WTC11 (cell line): ENCODE measurements around the gene MRAP. TPM values are rescaled to one million over a fixed set of nuclear protein-coding genes. Genes with fewer than 3 reads are reported as not detected.

Source experiments
- ATAC-seq: fragments of 200-7000 bp; cut with Tn5 transposase; 2 replicates; pipeline ENCODE4 v1.10.0; 2021; ENCODE audit warnings: mild to moderate bottlenecking, moderate library complexity
- CTCF ChIA-PET: fragments of 300-600 bp; sonication (Branson Sonifier 250); formaldehyde crosslinking; loops from one replicate; lab custom pipeline; 2021; ENCODE audit warnings: antibody characterized with exemption; lab: Charles Lee
- POLR2A ChIA-PET: fragments of 350-600 bp; sonication (Branson Sonifier 250); formaldehyde crosslinking; loops from one replicate; lab custom pipeline; 2021; ENCODE audit warnings: antibody characterized with exemption; lab: Charles Lee
- DNase-seq: peaks from one replicate; pipeline ENCODE4 v3.0.0; 2021; ENCODE audit warnings: low spot score
- H3K27ac Mint-ChIP-seq: 2 replicates; pipeline ENCODE4 v1.8.0; 2021; ENCODE audit warnings: mixed read lengths
- H3K27me3 Mint-ChIP-seq: 2 replicates; pipeline ENCODE4 v1.8.0; 2021; ENCODE audit warnings: low read depth, mild to moderate bottlenecking, moderate library complexity, mixed read lengths
- H3K36me3 Mint-ChIP-seq: 2 replicates; pipeline ENCODE4 v1.8.0; 2021; ENCODE audit warnings: mixed read lengths
- H3K4me1 Mint-ChIP-seq: 2 replicates; pipeline ENCODE4 v1.8.0; 2022; ENCODE audit warnings: mixed read lengths
- H3K4me3 Mint-ChIP-seq: 2 replicates; pipeline ENCODE4 v1.8.0; 2021; ENCODE audit warnings: mild to moderate bottlenecking, moderate library complexity, mixed read lengths
- H3K9me3 Mint-ChIP-seq: 2 replicates; pipeline ENCODE4 v1.8.0; 2021; ENCODE audit warnings: mixed read lengths
- CREB1 ChIP-seq: sonication (generic); formaldehyde crosslinking; IDR thresholded peaks from 2 replicates; pipeline ENCODE4 v1.8.0; 2023; ENCODE audit warnings: mild to moderate bottlenecking, missing genetic modification reagents
- CTCF ChIP-seq: fragments of 200-600 bp; IDR thresholded peaks from 2 replicates; pipeline ENCODE4 v1.8.0; 2022; ENCODE audit warnings: antibody characterized with exemption
- HMGA2 ChIP-seq: fragments of 250-450 bp; sonication (Bioruptor Pico); IDR thresholded peaks from 2 replicates; pipeline ENCODE4 v1.4.0; 2021; ENCODE audit warnings: mild to moderate bottlenecking, moderate library complexity
- IRF1 ChIP-seq: sonication (generic); formaldehyde crosslinking; IDR thresholded peaks from 2 replicates; pipeline ENCODE4 v1.8.0; 2023; ENCODE audit warnings: missing genetic modification reagents
- JAZF1 ChIP-seq: fragments of 250-450 bp; sonication (Bioruptor Pico); IDR thresholded peaks from 2 replicates; pipeline ENCODE4 v1.9.0; 2021; ENCODE audit warnings: moderate library complexity, mild to moderate bottlenecking, inconsistent platforms
- MYBL2 ChIP-seq: sonication (generic); formaldehyde crosslinking; IDR thresholded peaks from 2 replicates; pipeline ENCODE4 v1.8.1; 2023; ENCODE audit warnings: mild to moderate bottlenecking, moderate library complexity, missing genetic modification reagents
- PRRX2 ChIP-seq: fragments of 250-450 bp; sonication (Bioruptor Pico); IDR thresholded peaks from 2 replicates; pipeline ENCODE4 v1.8.0; 2021; ENCODE audit warnings: mild to moderate bottlenecking
- TCF7 ChIP-seq: sonication (generic); formaldehyde crosslinking; IDR thresholded peaks from 2 replicates; pipeline ENCODE4 v1.8.0; 2022; ENCODE audit warnings: mild to moderate bottlenecking, low read depth, missing genetic modification reagents, moderate library complexity
- TEAD4 ChIP-seq: sonication (generic); formaldehyde crosslinking; IDR thresholded peaks from 2 replicates; pipeline ENCODE4 v1.8.0; 2022; ENCODE audit warnings: mild to moderate bottlenecking, missing genetic modification reagents
- ZNF396 ChIP-seq: fragments of 250-450 bp; sonication (Bioruptor Pico); IDR thresholded peaks from 2 replicates; pipeline ENCODE4 v1.8.0; 2021; ENCODE audit warnings: mild to moderate bottlenecking, moderate library complexity, borderline replicate concordance
- ZNF671 ChIP-seq: fragments of 250-450 bp; sonication (Bioruptor Pico); IDR thresholded peaks from 2 replicates; pipeline ENCODE4 v1.8.0; 2021; ENCODE audit warnings: mild to moderate bottlenecking
- total RNA-seq: library from RNA; stranded (reverse); gene quantifications from 3 replicates; pipeline ENCODE4 v1.2.3, GENCODE V29; 2021
- TF ChIP-seq, protein P1 (sequence below): sonication (generic); formaldehyde crosslinking; IDR thresholded peaks from 2 replicates; pipeline ENCODE4 v1.8.1; 2023; ENCODE audit warnings: mild to moderate bottlenecking, moderate library complexity, missing genetic modification reagents
- TF ChIP-seq, protein P2 (sequence below): sonication (generic); formaldehyde crosslinking; IDR thresholded peaks from 2 replicates; pipeline ENCODE4 v1.8.0; 2023; ENCODE audit warnings: mild to moderate bottlenecking, missing genetic modification reagents
- TF ChIP-seq, protein P3 (sequence below): sonication (generic); formaldehyde crosslinking; IDR thresholded peaks from 2 replicates; pipeline ENCODE4 v1.8.1; 2022; ENCODE audit warnings: mild to moderate bottlenecking, missing genetic modification reagents, moderate library complexity, borderline replicate concordance
- TF ChIP-seq, protein P4 (sequence below): sonication (generic); formaldehyde crosslinking; IDR thresholded peaks from 2 replicates; pipeline ENCODE4 v1.8.1; 2022; ENCODE audit warnings: mild to moderate bottlenecking, moderate library complexity, missing genetic modification reagents

Gene MRAP
- total RNA-seq, 1 experiment from 2014 or later: not detected

DNA sequence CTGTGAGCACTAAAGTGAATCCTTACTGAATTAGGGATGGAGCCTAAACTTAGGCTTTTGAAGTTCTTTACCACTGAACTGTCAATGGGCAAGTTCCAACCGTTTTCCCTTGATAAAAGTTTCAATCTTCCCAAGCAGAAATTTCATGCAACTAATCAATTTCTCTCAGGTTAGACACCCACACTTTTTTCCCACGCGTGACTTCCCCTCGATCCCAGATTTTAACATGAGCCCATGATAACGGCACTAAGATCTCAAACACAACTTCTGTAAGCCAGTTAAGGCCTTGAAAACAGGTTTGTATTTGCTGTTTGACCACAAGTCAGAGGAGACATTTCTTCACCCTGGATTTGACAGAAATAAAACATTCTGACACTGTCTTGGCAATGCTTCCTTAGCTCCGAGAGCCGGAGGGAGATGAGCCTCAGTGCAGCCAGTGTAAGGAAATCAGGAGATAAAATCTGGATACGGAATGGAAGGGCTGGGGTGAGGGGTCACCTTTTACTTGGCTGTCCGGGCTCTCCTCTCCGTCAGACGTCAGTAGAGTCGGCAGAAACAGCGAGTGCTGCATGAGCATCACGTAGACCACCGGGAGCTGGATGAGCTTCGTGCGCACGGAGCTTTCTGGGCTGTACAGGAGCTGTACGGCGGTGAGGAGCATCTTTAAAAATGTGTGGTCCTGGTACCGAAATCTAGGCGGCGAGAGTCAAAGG lies 39.7 kb downstream of the MRAP start (continued):
- no peak for TF ChIP-seq PRRX2 (CRISPR knock-in tag)

DNA sequence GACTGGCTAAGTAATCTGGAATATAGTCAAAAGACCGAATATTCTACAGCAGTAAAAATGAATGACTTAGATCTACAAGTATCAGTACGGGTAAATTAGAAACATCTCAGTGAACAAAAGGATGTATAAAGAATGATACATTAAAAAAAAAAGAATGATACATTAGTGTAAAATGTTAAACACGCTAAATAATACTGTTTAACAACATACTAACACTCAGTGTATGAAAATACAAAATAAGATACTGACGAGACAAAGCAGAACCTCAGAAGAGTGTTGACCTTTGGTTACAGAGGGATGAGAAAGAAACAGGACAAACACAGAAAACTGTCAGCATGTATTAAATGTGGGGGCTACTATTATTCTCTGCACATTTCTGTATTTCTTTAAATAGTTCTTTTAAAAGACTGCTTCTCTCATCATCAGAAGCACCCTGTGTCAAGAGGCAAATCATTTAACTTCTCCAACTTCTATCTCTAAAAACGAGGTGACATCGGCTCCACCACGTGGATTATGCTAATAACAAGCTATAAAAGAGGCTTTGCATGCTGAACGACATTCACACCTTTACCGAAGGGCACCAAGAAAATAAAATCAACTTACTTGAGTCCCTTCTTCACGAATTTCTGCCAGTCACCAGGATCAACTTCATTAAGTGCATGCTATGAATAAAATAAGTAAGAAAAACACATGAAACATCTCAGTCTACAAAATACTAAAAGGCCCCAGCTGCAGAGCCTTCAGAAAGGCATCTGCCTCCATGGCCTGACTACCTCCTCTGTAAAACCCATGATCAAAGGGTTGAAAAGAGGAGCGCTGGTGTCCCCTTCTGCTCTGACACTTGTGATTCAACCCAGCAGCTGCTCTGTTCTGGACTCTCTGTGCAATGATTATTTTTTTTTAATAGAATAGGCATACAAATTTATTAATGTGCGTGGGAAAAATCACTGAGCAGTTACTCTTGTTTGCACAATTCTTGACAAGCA lies 42.5 kb downstream of the MRAP start:
- no peak for ATAC-seq
- Mint-ChIP-seq H3K36me3 (peaks cover 72% of the 10 kb centered on the region), H3K27ac (no peak overlapping the region), H3K9me3 (no peaks in the 10 kb centered on the region), H3K4me1 (no peaks in the 10 kb centered on the region), H3K27me3 (no peaks in the 10 kb centered on the region), H3K4me3 (no peak overlapping the region)
- POLR2A ChIA-PET: no interaction called here
- no peak for DNase-seq
- TF ChIP-seq ZNF671 (CRISPR knock-in tag): no peak
- TF ChIP-seq, protein P1, sequence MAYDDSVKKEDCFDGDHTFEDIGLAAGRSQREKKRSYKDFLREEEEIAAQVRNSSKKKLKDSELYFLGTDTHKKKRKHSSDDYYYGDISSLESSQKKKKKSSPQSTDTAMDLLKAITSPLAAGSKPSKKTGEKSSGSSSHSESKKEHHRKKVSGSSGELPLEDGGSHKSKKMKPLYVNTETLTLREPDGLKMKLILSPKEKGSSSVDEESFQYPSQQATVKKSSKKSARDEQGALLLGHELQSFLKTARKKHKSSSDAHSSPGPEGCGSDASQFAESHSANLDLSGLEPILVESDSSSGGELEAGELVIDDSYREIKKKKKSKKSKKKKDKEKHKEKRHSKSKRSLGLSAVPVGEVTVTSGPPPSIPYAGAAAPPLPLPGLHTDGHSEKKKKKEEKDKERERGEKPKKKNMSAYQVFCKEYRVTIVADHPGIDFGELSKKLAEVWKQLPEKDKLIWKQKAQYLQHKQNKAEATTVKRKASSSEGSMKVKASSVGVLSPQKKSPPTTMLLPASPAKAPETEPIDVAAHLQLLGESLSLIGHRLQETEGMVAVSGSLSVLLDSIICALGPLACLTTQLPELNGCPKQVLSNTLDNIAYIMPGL (CRISPR knock-in tag): no peak
- TF ChIP-seq, protein P2, sequence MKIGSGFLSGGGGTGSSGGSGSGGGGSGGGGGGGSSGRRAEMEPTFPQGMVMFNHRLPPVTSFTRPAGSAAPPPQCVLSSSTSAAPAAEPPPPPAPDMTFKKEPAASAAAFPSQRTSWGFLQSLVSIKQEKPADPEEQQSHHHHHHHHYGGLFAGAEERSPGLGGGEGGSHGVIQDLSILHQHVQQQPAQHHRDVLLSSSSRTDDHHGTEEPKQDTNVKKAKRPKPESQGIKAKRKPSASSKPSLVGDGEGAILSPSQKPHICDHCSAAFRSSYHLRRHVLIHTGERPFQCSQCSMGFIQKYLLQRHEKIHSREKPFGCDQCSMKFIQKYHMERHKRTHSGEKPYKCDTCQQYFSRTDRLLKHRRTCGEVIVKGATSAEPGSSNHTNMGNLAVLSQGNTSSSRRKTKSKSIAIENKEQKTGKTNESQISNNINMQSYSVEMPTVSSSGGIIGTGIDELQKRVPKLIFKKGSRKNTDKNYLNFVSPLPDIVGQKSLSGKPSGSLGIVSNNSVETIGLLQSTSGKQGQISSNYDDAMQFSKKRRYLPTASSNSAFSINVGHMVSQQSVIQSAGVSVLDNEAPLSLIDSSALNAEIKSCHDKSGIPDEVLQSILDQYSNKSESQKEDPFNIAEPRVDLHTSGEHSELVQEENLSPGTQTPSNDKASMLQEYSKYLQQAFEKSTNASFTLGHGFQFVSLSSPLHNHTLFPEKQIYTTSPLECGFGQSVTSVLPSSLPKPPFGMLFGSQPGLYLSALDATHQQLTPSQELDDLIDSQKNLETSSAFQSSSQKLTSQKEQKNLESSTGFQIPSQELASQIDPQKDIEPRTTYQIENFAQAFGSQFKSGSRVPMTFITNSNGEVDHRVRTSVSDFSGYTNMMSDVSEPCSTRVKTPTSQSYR (CRISPR knock-in tag): no peak
- TF ChIP-seq ZNF396: no peak
- TF ChIP-seq IRF1 (CRISPR knock-in tag): no peak
- no peak for TF ChIP-seq CREB1
- CTCF ChIA-PET: no interaction called here

DNA sequence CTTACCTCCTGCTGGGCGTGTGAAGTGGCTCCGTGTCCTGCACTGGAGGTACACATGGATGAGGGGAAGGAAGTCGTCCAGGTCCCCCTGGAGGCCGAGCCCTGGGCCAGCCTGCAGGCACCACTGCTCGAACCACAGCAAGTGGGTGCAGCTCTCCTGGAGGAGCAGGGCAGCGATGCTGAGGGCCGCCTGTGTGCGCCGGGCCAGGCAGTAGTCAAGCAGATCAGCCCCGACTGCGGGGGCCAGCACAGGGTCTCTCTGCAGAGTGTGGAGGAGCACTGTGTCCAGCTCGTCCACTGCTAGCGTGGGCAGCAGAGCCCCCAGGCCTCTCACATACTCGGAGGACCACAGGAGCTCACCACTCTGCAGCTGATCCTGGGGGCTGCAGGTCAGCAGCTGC lies 48.3 kb downstream of the MRAP start:
- Mint-ChIP-seq H3K9me3 (no peaks in the 10 kb centered on the region), H3K4me1 (no peaks in the 10 kb centered on the region), H3K36me3 (peaks cover 78% of the 10 kb centered on the region), H3K27me3 (no peaks in the 10 kb centered on the region), H3K27ac (no peak overlapping the region), H3K4me3 (no peak overlapping the region)
- ATAC-seq: no peak
- ChIA-PET POLR2A (no interaction called here), CTCF (no interaction called here)
- no peak for DNase-seq
- no peak for TF ChIP-seq CTCF
- TF ChIP-seq TCF7 (CRISPR knock-in tag): no peak
- TF ChIP-seq JAZF1 (CRISPR knock-in tag): no peak
- no peak for TF ChIP-seq CREB1
- TF ChIP-seq, all 79 proteins: peak for 0

- ChIA-PET POLR2A (no interaction called here), CTCF (interaction anchor here (1.2 kb wide), 1 partner anchor 42 kb away, joined by 4 read pairs; no protein-coding TSS in a partner anchor)
- no peak overlapping the region for H3K4me3 Mint-ChIP-seq
- no peaks in the 10 kb centered on the region for H3K9me3 Mint-ChIP-seq
- DNase-seq (no peak), ATAC-seq (no peak)
- H3K4me1 Mint-ChIP-seq: no peaks in the 10 kb centered on the region
- peaks cover 82% of the 10 kb centered on the region for H3K36me3 Mint-ChIP-seq
- no peak overlapping the region for H3K27ac Mint-ChIP-seq
- no peaks in the 10 kb centered on the region for H3K27me3 Mint-ChIP-seq
- no peak for TF ChIP-seq MYBL2 (CRISPR knock-in tag)
- TF ChIP-seq TEAD4 (CRISPR knock-in tag): no peak
- no peak for TF ChIP-seq CREB1
- TF ChIP-seq, protein P3, sequence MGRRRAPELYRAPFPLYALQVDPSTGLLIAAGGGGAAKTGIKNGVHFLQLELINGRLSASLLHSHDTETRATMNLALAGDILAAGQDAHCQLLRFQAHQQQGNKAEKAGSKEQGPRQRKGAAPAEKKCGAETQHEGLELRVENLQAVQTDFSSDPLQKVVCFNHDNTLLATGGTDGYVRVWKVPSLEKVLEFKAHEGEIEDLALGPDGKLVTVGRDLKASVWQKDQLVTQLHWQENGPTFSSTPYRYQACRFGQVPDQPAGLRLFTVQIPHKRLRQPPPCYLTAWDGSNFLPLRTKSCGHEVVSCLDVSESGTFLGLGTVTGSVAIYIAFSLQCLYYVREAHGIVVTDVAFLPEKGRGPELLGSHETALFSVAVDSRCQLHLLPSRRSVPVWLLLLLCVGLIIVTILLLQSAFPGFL (CRISPR knock-in tag): no peak
- TF ChIP-seq TCF7 (CRISPR knock-in tag): no peak
- TF ChIP-seq, protein P4, sequence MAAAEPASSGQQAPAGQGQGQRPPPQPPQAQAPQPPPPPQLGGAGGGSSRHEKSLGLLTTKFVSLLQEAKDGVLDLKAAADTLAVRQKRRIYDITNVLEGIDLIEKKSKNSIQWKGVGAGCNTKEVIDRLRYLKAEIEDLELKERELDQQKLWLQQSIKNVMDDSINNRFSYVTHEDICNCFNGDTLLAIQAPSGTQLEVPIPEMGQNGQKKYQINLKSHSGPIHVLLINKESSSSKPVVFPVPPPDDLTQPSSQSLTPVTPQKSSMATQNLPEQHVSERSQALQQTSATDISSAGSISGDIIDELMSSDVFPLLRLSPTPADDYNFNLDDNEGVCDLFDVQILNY (CRISPR knock-in tag): no peak
- no peak for TF ChIP-seq HMGA2 (CRISPR knock-in tag)
- TF ChIP-seq, protein P2 (CRISPR knock-in tag): no peak
These were observed 48.7 kb downstream of the MRAP start for GRCh38 chr21:32347351-32347750.
